HG03064 (cell line): ENCODE measurements around the gene SLC2A4RG.

Source experiments
- ATAC-seq: cut with Tn5 transposase; IDR thresholded peaks from one replicate; pipeline ENCODE4 v1.9.1; 2021; ENCODE audit warnings: low read depth; ENCODE audit not compliant: unreplicated experiment

Gene SLC2A4RG

GRCh38 chr20:63740627-63741353 lies 1.2 kb downstream of the SLC2A4RG start:
- ATAC-seq, result no peak

DNA sequence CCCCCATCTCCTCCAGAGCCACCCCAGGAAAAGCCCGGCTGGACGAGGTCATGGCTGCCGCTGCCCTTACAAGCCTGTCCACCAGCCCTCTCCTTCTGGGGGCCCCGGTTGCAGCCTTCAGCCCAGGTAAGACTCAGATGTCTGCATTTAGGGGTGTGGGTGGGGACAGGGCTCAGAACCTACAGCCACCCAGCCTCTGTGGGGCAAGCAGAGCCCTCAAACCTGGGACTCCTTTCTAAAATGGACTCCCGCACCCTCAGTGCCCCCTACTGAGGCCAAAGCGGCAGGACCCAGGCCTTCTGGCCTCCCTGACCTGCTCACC lies 1.7 kb downstream of the SLC2A4RG start:
- ATAC-seq, result no peak

DNA sequence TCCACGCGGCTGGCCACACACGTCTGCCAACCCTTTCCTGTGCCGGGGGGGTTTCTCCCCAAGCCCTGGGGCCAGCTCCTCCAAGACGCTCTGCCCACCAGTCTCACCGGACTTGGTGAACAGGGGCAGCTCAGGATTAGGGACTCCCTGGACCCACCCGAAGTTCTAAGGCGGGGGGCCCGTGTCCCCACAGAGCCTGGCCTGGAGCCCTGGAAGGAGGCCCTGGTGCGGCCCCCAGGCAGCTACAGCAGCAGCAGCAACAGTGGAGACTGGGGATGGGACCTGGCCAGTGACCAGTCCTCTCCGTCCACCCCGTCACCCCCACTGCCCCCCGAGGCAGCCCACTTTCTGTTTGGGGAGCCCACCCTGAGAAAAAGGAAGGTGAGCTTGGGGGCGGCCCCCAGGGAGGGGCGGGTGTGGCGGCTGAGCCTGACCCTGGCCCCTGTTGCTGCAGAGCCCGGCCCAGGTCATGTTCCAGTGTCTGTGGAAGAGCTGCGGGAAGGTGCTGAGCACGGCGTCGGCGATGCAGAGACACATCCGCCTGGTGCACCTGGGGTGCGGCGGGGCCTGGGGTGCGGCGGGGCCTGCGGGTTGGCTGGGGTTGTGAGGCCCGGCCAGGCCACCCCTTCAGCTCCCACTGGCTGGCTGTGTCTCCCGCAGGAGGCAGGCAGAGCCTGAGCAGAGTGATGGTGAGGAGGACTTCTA lies 2.3 kb downstream of the SLC2A4RG start:
- no peak for ATAC-seq

DNA sequence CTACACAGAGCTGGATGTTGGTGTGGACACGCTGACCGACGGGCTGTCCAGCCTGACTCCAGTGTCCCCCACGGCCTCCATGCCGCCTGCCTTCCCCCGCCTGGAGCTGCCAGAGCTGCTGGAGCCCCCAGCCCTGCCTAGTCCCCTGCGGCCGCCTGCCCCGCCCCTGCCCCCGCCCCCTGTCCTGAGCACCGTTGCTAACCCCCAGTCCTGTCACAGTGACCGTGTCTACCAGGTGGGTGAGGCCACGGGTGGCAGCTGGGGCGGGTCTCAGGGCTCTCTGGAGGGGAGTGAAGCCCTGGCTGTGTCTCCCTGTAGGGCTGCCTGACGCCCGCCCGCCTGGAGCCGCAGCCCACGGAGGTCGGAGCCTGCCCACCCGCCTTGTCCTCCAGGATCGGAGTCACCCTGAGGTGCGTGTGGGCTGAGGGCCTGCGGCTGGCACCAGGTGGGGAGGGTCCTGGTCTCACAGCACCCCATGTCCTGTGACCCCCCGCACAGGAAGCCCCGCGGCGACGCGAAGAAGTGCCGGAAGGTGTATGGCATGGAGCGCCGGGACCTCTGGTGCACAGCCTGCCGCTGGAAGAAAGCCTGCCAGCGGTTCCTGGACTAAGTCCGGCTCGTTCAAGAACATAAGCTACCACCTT lies 2.9 kb downstream of the SLC2A4RG start:
- ATAC-seq, result no peak

GRCh38 chr20:63743210-63743970 lies 3.8 kb downstream of the SLC2A4RG start:
- ATAC-seq, result no peak

DNA sequence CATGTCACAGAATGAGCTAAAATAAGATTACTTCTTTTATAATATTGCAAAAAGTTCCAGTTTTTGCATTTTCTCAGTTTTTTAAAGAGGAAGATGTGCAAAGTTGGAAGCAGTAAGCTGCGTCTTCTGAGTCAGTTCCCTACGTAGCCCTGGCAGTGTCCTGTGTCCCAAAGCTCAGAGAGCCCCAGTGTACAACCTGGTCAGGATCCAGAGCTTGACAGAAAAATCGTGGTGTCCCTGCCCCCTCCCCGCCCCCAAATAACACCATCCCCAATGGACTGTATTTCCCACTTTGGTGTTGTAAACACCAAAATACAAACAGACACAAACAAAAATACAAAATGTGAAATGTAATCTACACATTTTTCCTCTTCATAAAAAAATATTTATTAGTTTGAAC lies 4.6 kb downstream of the SLC2A4RG start:
- no peak for ATAC-seq

DNA sequence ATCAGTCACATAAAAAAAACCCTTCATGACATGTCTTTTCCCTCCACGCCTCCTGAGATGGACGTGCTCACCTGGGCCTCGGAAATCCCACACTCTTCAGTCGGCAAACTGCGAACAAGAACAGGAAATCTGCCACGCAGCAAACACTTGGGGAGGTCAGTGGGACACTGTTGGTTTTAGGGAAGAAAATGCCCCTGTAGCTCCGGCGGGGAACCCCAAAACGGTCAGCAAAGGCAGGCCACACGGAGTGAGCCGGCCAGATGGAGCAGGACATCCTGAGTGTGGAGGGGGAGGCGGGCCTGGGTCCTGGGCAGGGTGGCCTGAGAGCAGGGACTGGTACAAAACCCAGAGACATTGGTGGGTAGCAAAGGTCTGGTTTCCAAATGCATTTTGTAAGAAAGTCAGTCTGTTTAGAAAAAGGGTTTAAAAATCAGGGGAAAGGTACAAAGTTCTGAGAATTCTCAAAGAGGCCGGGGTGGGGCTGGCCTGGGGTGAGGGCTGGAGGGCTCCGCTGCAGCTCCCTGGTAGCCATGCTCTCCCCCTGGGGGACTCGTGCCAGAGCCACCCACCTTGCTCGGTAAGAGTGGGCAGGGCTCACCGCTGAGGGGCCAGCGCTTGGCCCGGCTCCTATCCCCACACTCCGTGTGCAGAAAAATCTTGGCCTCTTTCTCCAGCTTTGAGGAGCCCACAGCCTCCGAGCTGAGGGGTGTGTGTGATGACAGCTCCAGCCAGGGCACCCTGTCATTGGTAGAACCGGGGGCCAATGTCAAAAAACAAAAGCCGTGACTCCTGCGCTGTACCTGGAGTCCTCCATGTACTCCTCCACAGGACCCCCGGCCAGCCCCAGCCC lies 5.2 kb downstream of the SLC2A4RG start:
- no peak for ATAC-seq

DNA sequence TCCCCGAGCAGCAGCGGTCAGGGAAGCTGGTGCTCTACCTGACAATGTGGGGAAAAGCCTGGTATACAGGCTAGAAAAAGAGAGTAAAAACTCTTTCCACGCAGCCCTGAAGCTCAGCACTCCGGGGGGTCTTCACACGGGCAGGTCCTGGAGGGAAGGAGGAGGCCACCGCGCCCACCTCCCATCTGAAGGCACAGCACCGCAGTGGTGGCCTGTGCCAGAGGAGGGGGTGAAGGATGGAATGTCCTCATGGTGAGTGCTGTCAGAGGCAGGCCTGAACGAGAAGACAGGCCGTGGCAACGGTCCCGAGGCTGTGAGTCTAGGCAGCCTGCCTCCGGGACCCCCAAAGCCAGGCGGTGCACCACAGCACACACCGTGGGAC lies 5.8 kb downstream of the SLC2A4RG start:
- ATAC-seq, result no peak

GRCh38 chr20:63745961-63746731 lies 6.6 kb downstream of the SLC2A4RG start:
- no peak for ATAC-seq

GRCh38 chr20:63746751-63747315 lies 7.3 kb downstream of the SLC2A4RG start:
- no peak for ATAC-seq

DNA sequence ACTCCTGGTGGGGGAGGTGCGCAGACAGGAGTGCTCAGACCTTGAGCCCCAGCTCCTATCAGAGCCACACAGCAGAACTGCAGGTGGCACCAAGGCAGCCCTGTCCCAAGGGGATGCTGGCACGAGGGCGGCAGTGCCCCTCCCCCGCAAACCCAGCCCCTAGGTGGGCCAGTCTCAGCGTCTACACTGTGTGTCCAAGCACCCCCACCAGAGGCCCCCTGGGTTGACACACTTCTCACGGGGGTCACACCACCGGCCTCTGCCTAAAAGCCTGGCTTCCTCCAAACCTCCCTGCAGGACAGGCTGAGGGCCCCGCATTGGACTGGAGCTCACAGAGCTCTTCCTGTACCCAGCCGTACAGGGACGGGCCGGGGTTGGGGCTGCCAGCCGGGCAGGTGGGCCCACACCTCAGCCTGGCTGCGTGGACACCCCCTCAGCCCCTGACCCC lies 8.1 kb downstream of the SLC2A4RG start:
- ATAC-seq, result no peak

GRCh38 chr20:63748070-63748933 lies 8.7 kb downstream of the SLC2A4RG start:
- no peak for ATAC-seq

- ATAC-seq, result no peak
These were observed 9.3 kb downstream of the SLC2A4RG start for GRCh38 chr20:63748934-63749270.

DNA sequence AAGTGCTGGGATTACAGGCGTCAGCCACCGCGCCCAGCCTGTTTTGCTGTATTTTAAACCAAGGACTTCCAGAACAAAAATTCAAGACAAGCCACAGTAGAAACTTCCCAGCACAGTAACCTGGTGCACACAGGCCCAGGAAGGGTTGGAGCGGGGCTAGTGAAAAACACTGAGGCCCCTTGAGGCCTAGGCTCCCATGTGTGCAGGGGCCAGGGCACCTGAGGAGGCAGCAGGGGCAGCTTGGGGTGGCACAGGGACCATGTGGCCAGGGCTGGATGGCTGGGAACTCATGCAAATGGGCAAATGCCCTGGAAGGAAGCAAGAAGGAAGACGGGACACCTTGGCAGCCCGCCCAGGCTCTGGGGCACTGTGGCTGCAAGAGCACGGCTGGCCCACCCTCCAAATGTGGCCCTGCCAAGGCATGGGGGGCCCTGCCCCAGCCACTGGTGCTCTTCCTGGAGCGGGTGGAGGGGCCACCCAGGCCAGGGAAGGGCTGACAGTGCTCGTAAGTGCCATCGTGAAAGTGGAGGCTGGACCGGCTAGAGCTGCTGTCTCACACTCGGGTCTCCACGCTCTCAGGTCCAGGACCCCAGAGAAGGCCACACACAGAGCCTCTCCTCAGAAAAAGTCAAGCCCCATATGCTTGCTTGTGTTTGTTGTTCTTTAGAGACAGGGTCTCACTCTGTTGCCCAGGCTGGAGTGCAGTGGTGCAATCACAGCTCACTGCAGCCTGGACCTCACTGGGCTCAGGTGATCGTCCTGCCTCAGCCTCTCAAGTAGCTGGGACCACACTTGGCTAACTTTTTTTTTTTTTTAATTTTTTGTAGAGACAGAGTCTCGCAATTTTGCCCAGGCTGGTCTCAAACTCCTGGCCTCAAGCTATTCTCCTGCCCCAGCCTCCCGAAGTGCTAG lies 10.3 kb downstream of the SLC2A4RG start:
- no peak for ATAC-seq

GRCh38 chr20:63750807-63751470 lies 11.4 kb downstream of the SLC2A4RG start:
- ATAC-seq, result no peak

- no peak for ATAC-seq
These were observed 12.1 kb downstream of the SLC2A4RG start for GRCh38 chr20:63751471-63752271.
